ENCODE data around the gene VTI1A. TPM values are rescaled to one million over a fixed set of nuclear protein-coding genes. Genes with fewer than 3 reads are reported as not detected.

Gene VTI1A
- polyA plus RNA-seq, 1 experiment, result 20.4 TPM

DNA sequence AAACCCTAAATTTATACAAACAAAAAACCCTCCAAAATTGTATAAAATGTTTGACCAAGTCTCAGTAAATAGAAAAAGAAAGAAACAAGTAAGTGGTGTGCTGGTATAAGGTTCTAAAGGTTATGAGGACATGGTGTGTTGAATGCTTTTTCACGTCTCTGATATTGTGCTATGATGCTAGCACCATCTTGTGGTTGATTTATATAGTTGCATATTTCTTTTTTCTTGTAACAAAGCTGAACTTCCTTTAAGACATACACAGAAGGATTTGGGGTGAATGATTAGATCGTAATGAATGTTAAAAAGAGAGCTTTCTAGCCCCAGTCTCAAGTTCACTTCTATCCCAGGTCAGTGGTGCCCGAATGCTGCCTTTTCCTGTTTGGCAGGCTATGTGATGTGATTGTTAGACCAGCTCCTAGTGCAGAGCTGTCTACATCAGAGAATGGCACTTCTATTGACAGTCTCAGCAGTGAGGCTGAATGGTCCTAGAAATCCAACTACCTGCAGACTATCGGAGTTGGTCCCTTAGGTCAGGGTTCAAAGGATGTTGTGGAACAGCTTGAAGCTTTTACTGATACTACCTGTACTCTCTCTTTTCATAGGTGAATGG lies 25.0 kb downstream of the VTI1A start:
- POLR2A ChIA-PET, result no interaction called here
- DNase-seq (ENCODE audit: low read depth, low spot score), result peak; percentile 23
- no peak overlapping the region for H3K27ac ChIP-seq (ENCODE audit: low read depth, low read length)

DNA sequence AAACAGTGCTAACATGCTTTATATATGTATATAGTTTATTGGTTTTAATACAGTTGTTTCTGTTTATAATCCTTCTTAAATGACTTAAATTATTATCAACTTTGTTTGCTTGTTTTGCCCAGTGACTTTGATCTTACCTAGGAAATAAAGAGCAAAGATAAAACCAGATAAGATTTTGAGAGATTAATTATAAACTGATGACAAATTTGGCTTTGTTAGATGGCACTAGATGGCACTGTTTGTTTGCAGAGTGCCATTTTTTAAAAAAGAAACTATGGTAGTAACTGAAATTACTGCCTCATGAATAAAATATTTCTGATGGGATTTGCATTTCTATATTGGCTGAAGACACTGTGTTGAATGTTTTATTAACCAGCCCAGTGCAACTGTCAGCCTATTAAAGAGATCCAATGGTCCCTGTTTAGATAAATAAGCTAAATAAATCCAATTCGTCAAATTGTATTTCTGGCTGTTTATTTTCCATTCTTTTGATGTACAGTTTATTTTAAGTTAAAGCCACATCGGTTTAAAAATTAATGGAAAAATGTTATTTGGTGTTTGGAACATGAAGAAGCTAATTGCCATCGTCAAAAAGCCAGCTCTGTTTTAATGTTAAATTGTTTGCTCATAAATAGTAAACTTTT lies 28.7 kb downstream of the VTI1A start:
- DNase-seq (ENCODE audit: low read depth, low spot score), result no peak
- TF ChIP-seq, protein P1, sequence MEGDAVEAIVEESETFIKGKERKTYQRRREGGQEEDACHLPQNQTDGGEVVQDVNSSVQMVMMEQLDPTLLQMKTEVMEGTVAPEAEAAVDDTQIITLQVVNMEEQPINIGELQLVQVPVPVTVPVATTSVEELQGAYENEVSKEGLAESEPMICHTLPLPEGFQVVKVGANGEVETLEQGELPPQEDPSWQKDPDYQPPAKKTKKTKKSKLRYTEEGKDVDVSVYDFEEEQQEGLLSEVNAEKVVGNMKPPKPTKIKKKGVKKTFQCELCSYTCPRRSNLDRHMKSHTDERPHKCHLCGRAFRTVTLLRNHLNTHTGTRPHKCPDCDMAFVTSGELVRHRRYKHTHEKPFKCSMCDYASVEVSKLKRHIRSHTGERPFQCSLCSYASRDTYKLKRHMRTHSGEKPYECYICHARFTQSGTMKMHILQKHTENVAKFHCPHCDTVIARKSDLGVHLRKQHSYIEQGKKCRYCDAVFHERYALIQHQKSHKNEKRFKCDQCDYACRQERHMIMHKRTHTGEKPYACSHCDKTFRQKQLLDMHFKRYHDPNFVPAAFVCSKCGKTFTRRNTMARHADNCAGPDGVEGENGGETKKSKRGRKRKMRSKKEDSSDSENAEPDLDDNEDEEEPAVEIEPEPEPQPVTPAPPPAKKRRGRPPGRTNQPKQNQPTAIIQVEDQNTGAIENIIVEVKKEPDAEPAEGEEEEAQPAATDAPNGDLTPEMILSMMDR (IDR thresholded peaks at IDR 0.05; ENCODE audit: low read depth, low read length), result peak; percentile 49
- POLR2A ChIA-PET, result no interaction called here

More for the DNA sequence above, 25.0 kb downstream of the VTI1A start:
- H3K4me3 ChIP-seq (ENCODE audit: low read depth, low read length), result no peak overlapping the region
- CTCF ChIA-PET, result interaction anchor here (0.6 to 7.4 kb wide), 60 partner anchors 8 to 1053 kb away, joined by 3 to 120 read pairs (median 4); partner anchors contain the start of genes VTI1A and ZDHHC6
- H3K27me3 ChIP-seq (ENCODE audit: control insufficient read depth, insufficient read depth, low read length), result no peaks in the 10 kb centered on the region
- H3K9me3 ChIP-seq (ENCODE audit: control insufficient read depth, insufficient read depth, low read length), result no peaks in the 10 kb centered on the region
- TF ChIP-seq, protein P1 (IDR thresholded peaks at IDR 0.05; ENCODE audit: low read depth, low read length), result peak; percentile 66

DNA sequence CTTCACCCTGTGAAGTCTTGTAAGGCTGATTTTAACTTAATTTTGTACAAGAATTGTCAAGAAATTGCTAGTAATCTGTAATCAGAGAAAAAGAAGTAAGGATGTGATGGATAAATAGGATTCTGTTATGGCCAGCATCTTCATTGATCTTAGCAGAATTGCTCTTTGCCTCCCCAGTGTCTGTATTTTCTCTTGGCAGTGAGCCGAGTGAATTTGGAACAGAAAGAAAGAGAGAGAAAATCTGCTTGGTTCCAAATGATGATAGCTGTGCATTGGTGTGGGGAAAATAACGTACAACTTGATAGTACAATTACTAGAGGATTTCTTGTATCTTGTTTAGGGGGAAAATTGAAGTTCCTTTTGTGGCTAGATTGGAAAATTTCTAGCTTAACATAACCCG lies 34.6 kb downstream of the VTI1A start:
- POLR2A ChIA-PET, result no interaction called here
- no peak overlapping the region for H3K4me3 ChIP-seq (ENCODE audit: low read depth, low read length)
- no peak overlapping the region for H3K27ac ChIP-seq (ENCODE audit: low read depth, low read length)
- H3K9me3 ChIP-seq (ENCODE audit: control insufficient read depth, insufficient read depth, low read length), result no peaks in the 10 kb centered on the region
- CTCF ChIA-PET, result interaction anchor here (2.6 kb wide), 1 partner anchor 9 kb away, joined by 23 read pairs; no protein-coding TSS in a partner anchor
- DNase-seq (ENCODE audit: low read depth, low spot score), result no peak
- no peaks in the 10 kb centered on the region for H3K27me3 ChIP-seq (ENCODE audit: control insufficient read depth, insufficient read depth, low read length)
- TF ChIP-seq, protein P1 (IDR thresholded peaks at IDR 0.05; ENCODE audit: low read depth, low read length), result no peak

More for the DNA sequence above, 28.7 kb downstream of the VTI1A start:
- no peaks in the 10 kb centered on the region for H3K9me3 ChIP-seq (ENCODE audit: control insufficient read depth, insufficient read depth, low read length)
- H3K4me3 ChIP-seq (ENCODE audit: low read depth, low read length), result no peak overlapping the region
- CTCF ChIA-PET, result interaction anchor here (0.6 to 7.4 kb wide), 30 partner anchors 10 to 1087 kb away, joined by 3 to 120 read pairs (median 4); no protein-coding TSS in a partner anchor
- H3K27me3 ChIP-seq (ENCODE audit: control insufficient read depth, insufficient read depth, low read length), result no peaks in the 10 kb centered on the region
- H3K27ac ChIP-seq (ENCODE audit: low read depth, low read length), result no peak overlapping the region

DNA sequence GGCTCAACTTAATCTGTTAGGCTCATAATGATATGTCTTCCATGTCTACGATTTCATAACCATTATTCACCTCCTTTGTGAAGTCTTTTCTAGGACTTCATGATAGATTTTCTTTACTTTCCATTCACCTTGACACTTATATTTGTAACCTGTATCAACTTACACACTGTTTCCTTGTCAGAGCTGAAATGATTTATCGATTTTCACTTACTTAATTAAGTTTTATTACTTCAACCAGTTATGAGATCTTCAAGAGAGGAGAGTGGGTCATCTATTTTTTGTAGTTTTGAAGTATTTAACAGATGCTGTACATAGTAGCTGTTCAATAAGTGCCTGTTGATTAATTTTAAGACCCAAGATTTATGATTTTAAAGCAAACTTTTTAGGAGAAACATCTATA lies 37.4 kb downstream of the VTI1A start:
- DNase-seq (ENCODE audit: low read depth, low spot score), result no peak
- ChIA-PET POLR2A (no interaction called here), CTCF (interaction anchor here (3.6 kb wide), 1 partner anchor 13 kb away, joined by 22 read pairs; no protein-coding TSS in a partner anchor)
- no peak overlapping the region for H3K4me3 ChIP-seq (ENCODE audit: low read depth, low read length)
- no peaks in the 10 kb centered on the region for H3K27me3 ChIP-seq (ENCODE audit: control insufficient read depth, insufficient read depth, low read length)
- TF ChIP-seq, protein P1 (IDR thresholded peaks at IDR 0.05; ENCODE audit: low read depth, low read length), result no peak
- no peaks in the 10 kb centered on the region for H3K9me3 ChIP-seq (ENCODE audit: control insufficient read depth, insufficient read depth, low read length)
- no peak overlapping the region for H3K27ac ChIP-seq (ENCODE audit: low read depth, low read length)

DNA sequence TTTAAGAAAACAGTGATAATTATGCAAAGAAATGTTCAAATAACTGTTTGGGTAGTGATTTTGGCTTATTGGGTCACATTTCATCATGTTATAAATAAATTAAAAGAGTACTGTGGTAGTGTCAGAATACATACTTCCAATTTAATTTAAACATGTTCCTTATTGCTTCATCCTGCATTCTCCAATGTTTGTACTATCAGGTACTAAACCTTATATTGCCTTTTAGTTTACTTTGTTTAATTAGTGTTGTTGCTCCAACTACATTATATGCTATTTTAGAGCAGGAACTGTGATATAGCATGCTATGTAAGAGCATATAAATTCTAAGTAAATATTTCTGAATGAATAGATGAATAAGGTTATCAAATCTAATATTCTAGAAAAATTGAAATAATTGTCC lies 40.9 kb downstream of the VTI1A start:
- CTCF ChIA-PET, result interaction anchor here (1.2 to 2.3 kb wide), 4 partner anchors 12 to 1032 kb away, joined by 3 to 7 read pairs (median 5); no protein-coding TSS in a partner anchor
- H3K9me3 ChIP-seq (ENCODE audit: control insufficient read depth, insufficient read depth, low read length), result no peaks in the 10 kb centered on the region
- no peaks in the 10 kb centered on the region for H3K27me3 ChIP-seq (ENCODE audit: control insufficient read depth, insufficient read depth, low read length)
- no peak overlapping the region for H3K4me3 ChIP-seq (ENCODE audit: low read depth, low read length)
- POLR2A ChIA-PET, result no interaction called here
- DNase-seq (ENCODE audit: low read depth, low spot score), result no peak
- TF ChIP-seq, protein P1 (IDR thresholded peaks at IDR 0.05; ENCODE audit: low read depth, low read length), result no peak
- no peak overlapping the region for H3K27ac ChIP-seq (ENCODE audit: low read depth, low read length)
